Activated CD4-positive, alpha-beta T cell treated with anti-CD3 and anti-CD28 coated beads for 1 hour (primary cell): ENCODE measurements around the gene AKAP3.

Experiments
- DNase-seq: peaks from one replicate; pipeline ENCODE4 v3.0.0-alpha.2; 2020

The AKAP3 gene

GRCh38 chr12:4591180-4591687 lies 57.6 kb downstream of the AKAP3 start:
- no peak for DNase-seq

- no peak for DNase-seq
These were observed 58.9 kb downstream of the AKAP3 start for GRCh38 chr12:4589941-4590340.

GRCh38 chr12:4588916-4589315 lies 59.9 kb downstream of the AKAP3 start:
- no peak for DNase-seq

- DNase-seq = no peak
These were observed 61.7 kb downstream of the AKAP3 start for GRCh38 chr12:4587108-4587507.

- no peak for DNase-seq
These were observed 62.4 kb downstream of the AKAP3 start for GRCh38 chr12:4586500-4586899.

GRCh38 chr12:4584896-4585295 lies 64.0 kb downstream of the AKAP3 start:
- no peak for DNase-seq

GRCh38 chr12:4584281-4584680 lies 64.6 kb downstream of the AKAP3 start:
- no peak for DNase-seq

- no peak for DNase-seq
These were observed 68.6 kb downstream of the AKAP3 start for GRCh38 chr12:4580281-4580688.

- no peak for DNase-seq
These were observed 69.3 kb downstream of the AKAP3 start for GRCh38 chr12:4579305-4580102.

GRCh38 chr12:4572680-4573079 lies 76.2 kb downstream of the AKAP3 start:
- no peak for DNase-seq

GRCh38 chr12:4569261-4569660 lies 79.6 kb downstream of the AKAP3 start:
- no peak for DNase-seq

GRCh38 chr12:4567073-4567881 lies 81.6 kb downstream of the AKAP3 start:
- no peak for DNase-seq

GRCh38 chr12:4566474-4566873 lies 82.4 kb downstream of the AKAP3 start:
- no peak for DNase-seq
